Measurements from ENCODE around the gene BAIAP2. TPM values are rescaled to one million over a fixed set of nuclear protein-coding genes. Genes with fewer than 3 reads are reported as not detected.

The BAIAP2 gene
- total RNA-seq, 2 experiments from 2014 or later = 4.6 to 5.0 TPM

DNA sequence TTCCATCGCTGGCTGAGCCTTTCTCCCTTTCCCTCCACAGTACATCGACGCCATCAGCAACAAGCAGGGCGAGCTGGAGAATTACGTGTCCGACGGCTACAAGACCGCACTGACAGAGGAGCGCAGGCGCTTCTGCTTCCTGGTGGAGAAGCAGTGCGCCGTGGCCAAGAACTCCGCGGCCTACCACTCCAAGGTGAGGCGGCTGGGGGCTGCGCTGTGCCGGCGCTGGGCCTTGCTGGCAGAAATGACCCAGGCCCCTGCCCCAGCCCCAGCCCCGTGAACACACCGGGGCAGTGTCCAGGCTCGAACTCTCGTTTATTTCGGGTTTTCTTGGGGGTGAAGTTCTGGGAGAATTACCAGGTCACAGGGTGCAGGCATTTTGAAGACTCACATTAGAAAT is 64.9 kb downstream of the BAIAP2 start:
- DNase-seq (no peak), ATAC-seq (no peak)
- POLR2A ChIA-PET = no interaction called here
- Mint-ChIP-seq H3K9me3 (ENCODE audit: low read depth) (no peaks in the 10 kb centered on the region), H3K27ac (no peak overlapping the region), H3K27me3 (no peaks in the 10 kb centered on the region), H3K36me3 (ENCODE audit: low read depth) (no peaks in the 10 kb centered on the region), H3K4me3 (no peak overlapping the region), H3K4me1 (peaks cover 31% of the 10 kb centered on the region)
- CTCF ChIA-PET = interaction anchor here (1.3 kb wide), 1 partner anchor 76 kb away, joined by 3 read pairs; no protein-coding TSS in a partner anchor
- intact Hi-C loops (cut with DNase I, micrococcal nuclease) = loop anchor here in 1 of 2 experiments (2.0 to 10.0 kb wide), 2 partner anchors 673 to 835 kb away; partner anchors contain the start of gene RNF213

DNA sequence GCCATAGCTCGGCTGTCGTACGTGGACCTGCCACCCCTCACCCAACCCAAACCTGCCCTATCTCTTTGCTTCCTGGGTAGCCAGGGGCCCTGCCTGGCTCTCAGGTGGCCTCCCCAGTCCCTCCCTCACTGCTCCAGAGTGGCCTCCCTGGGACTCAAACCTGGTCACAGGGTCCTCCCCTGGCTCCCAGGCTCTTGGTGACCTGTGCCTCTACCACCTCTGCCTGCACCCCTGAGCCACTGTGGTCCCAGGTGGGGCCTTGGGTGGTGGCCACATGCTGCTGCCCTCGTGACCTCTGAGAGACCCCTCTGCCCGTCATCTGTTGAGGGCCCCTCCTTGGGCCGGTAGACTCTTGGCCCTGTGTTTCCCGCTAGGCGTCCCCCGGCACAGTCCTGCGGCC is 65.7 kb downstream of the BAIAP2 start:
- Mint-ChIP-seq H3K27ac (no peak overlapping the region), H3K4me3 (no peak overlapping the region), H3K9me3 (ENCODE audit: low read depth) (no peaks in the 10 kb centered on the region), H3K36me3 (ENCODE audit: low read depth) (no peaks in the 10 kb centered on the region), H3K4me1 (peaks cover 25% of the 10 kb centered on the region), H3K27me3 (no peaks in the 10 kb centered on the region)
- no peak for DNase-seq
- ATAC-seq = no peak
- CTCF ChIA-PET = no interaction called here
- POLR2A ChIA-PET = no interaction called here
- intact Hi-C loops (cut with DNase I, micrococcal nuclease) = loop anchor here (1.0 to 2.0 kb wide), 4 partner anchors 77 to 674 kb away; no protein-coding TSS in a partner anchor

GRCh38 chr17:81101614-81102306 is 66.8 kb downstream of the BAIAP2 start:
- Mint-ChIP-seq H3K4me1 (peaks cover 14% of the 10 kb centered on the region), H3K4me3 (no peak overlapping the region), H3K36me3 (ENCODE audit: low read depth) (no peaks in the 10 kb centered on the region), H3K27me3 (no peaks in the 10 kb centered on the region), H3K27ac (no peak overlapping the region), H3K9me3 (ENCODE audit: low read depth) (no peaks in the 10 kb centered on the region)
- DNase-seq = peak; percentile 94
- intact Hi-C loops (cut with DNase I, micrococcal nuclease) = loop anchor here (1.0 to 2.0 kb wide), 4 partner anchors 78 to 675 kb away; no protein-coding TSS in a partner anchor
- ChIA-PET CTCF (interaction anchor here (0.6 to 1.6 kb wide), 9 partner anchors 13 to 691 kb away, joined by 3 to 17 read pairs (median 4); no protein-coding TSS in a partner anchor), POLR2A (no interaction called here)
- peak; percentile 97 for ATAC-seq

DNA sequence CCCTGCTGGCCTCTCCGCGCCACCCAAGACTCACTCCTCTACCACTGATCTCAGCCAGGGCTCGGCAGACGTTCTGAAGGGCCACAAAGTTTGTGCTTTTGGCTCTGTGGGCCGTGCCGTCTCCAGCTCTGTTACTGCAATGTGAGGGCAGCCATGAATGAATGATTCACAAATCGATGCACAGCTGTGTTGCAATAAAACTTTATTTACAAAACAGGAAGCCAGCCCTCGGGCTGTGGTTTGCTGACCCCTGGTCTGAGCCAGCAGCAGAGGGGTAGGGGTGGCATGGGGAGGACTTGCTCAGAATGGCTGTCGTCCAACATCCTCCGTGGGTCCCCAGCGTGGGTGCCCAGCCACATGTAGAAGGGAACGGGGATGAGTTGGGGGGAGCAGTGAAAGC is 67.4 kb downstream of the BAIAP2 start:
- intact Hi-C loops (cut with DNase I, micrococcal nuclease) = no loop called here
- ATAC-seq (no peak), DNase-seq (no peak)
- ChIA-PET POLR2A (no interaction called here), CTCF (interaction anchor here (0.6 to 1.6 kb wide), 11 partner anchors 11 to 692 kb away, joined by 3 to 17 read pairs (median 4); no protein-coding TSS in a partner anchor)
- peaks cover 10% of the 10 kb centered on the region for H3K4me1 Mint-ChIP-seq
- no peaks in the 10 kb centered on the region for H3K27me3 Mint-ChIP-seq
- no peak overlapping the region for H3K27ac Mint-ChIP-seq
- H3K36me3 Mint-ChIP-seq (ENCODE audit: low read depth) = no peaks in the 10 kb centered on the region
- H3K4me3 Mint-ChIP-seq = no peak overlapping the region
- H3K9me3 Mint-ChIP-seq (ENCODE audit: low read depth) = no peaks in the 10 kb centered on the region

DNA sequence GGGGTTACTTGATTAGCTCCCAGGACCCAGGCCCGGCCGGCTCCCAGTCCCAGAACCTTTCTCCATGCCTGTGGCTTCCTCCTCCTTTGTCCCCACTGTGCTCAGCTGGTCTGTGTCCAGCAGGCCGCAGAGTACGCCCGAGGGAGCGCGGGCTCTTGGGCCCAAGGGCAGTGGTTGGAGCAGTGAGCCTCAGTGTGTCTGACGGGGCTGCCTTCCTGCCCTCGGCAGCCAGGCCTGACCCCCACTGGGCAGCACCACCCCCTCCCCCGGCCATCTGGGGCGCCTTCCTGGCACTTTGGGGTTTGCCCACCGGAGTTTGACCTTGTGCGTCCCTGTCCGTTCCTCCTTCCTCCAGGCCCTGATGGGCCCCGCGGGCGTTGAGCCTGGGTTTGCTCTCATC is 67.9 kb downstream of the BAIAP2 start:
- peaks cover 5% of the 10 kb centered on the region for H3K4me1 Mint-ChIP-seq
- DNase-seq (no peak), ATAC-seq (no peak)
- CTCF ChIA-PET = interaction anchor here (0.7 to 1.6 kb wide), 7 partner anchors 10 to 675 kb away, joined by 3 to 17 read pairs (median 4); no protein-coding TSS in a partner anchor
- no peak overlapping the region for H3K4me3 Mint-ChIP-seq
- POLR2A ChIA-PET = no interaction called here
- no peaks in the 10 kb centered on the region for H3K36me3 Mint-ChIP-seq (ENCODE audit: low read depth)
- intact Hi-C loops (cut with DNase I, micrococcal nuclease) = no loop called here
- no peaks in the 10 kb centered on the region for H3K27me3 Mint-ChIP-seq
- H3K9me3 Mint-ChIP-seq (ENCODE audit: low read depth) = no peaks in the 10 kb centered on the region
- H3K27ac Mint-ChIP-seq = no peak overlapping the region

- no peaks in the 10 kb centered on the region for H3K27me3 Mint-ChIP-seq
- CTCF ChIA-PET = interaction anchor here (0.5 to 1.7 kb wide), 4 partner anchors 10 to 676 kb away, joined by 3 to 6 read pairs (median 4); no protein-coding TSS in a partner anchor
These were observed 68.4 kb downstream of the BAIAP2 start for GRCh38 chr17:81103379-81103778.

DNA sequence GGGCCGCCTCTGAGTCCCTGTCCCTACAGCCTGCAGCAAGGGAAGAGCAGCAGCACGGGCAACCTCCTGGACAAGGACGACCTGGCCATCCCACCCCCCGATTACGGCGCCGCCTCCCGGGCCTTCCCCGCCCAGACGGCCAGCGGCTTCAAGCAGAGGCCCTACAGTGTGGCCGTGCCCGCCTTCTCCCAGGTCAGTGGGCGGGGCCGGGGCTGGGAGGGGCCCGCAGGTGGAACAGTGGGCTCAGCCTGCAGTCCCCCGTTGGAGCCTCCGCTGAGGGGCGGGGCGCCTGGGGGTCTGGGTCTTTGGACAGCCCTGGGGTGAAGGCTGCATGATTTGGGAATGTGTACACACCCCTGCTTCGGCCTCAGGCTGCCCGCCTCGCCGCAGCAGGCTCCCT is 71.8 kb downstream of the BAIAP2 start:
- ATAC-seq (no peak), DNase-seq (no peak)
- Mint-ChIP-seq H3K4me1 (peaks cover 3% of the 10 kb centered on the region), H3K4me3 (no peak overlapping the region), H3K27me3 (no peaks in the 10 kb centered on the region), H3K9me3 (ENCODE audit: low read depth) (no peaks in the 10 kb centered on the region), H3K27ac (no peak overlapping the region), H3K36me3 (ENCODE audit: low read depth) (no peaks in the 10 kb centered on the region)
- POLR2A ChIA-PET = no interaction called here
- intact Hi-C loops (cut with DNase I, micrococcal nuclease) = no loop called here
- CTCF ChIA-PET = no interaction called here

More at GRCh38 chr17:81103379-81103778, 68.4 kb downstream of the BAIAP2 start:
- Mint-ChIP-seq H3K4me1 (peaks cover 2% of the 10 kb centered on the region), H3K9me3 (ENCODE audit: low read depth) (no peaks in the 10 kb centered on the region), H3K36me3 (ENCODE audit: low read depth) (no peaks in the 10 kb centered on the region), H3K27ac (no peak overlapping the region), H3K4me3 (no peak overlapping the region)
- ATAC-seq = no peak
- intact Hi-C loops (cut with DNase I, micrococcal nuclease) = no loop called here
- POLR2A ChIA-PET = interaction anchor here (0.6 kb wide), 1 partner anchor 740 kb away, joined by 4 read pairs; no protein-coding TSS in a partner anchor
- DNase-seq = no peak

GRCh38 chr17:81108220-81108619 is 73.3 kb downstream of the BAIAP2 start:
- H3K4me3 Mint-ChIP-seq = no peak overlapping the region
- DNase-seq (no peak), ATAC-seq (no peak)
- intact Hi-C loops (cut with DNase I, micrococcal nuclease) = no loop called here
- H3K4me1 Mint-ChIP-seq = peaks cover 3% of the 10 kb centered on the region
- no peaks in the 10 kb centered on the region for H3K9me3 Mint-ChIP-seq (ENCODE audit: low read depth)
- H3K36me3 Mint-ChIP-seq (ENCODE audit: low read depth) = no peaks in the 10 kb centered on the region
- CTCF ChIA-PET = no interaction called here
- no peak overlapping the region for H3K27ac Mint-ChIP-seq
- POLR2A ChIA-PET = no interaction called here
- H3K27me3 Mint-ChIP-seq = no peaks in the 10 kb centered on the region

GRCh38 chr17:81109957-81110356 is 75.0 kb downstream of the BAIAP2 start:
- Mint-ChIP-seq H3K4me3 (no peak overlapping the region), H3K4me1 (peaks cover 3% of the 10 kb centered on the region), H3K36me3 (ENCODE audit: low read depth) (no peaks in the 10 kb centered on the region), H3K9me3 (ENCODE audit: low read depth) (no peaks in the 10 kb centered on the region), H3K27ac (no peak overlapping the region), H3K27me3 (no peaks in the 10 kb centered on the region)
- no peak for ATAC-seq
- CTCF ChIA-PET = interaction anchor here (0.9 kb wide), 1 partner anchor 186 kb away, joined by 3 read pairs; no protein-coding TSS in a partner anchor
- no peak for DNase-seq
- POLR2A ChIA-PET = no interaction called here
- intact Hi-C loops (cut with DNase I, micrococcal nuclease) = no loop called here

DNA sequence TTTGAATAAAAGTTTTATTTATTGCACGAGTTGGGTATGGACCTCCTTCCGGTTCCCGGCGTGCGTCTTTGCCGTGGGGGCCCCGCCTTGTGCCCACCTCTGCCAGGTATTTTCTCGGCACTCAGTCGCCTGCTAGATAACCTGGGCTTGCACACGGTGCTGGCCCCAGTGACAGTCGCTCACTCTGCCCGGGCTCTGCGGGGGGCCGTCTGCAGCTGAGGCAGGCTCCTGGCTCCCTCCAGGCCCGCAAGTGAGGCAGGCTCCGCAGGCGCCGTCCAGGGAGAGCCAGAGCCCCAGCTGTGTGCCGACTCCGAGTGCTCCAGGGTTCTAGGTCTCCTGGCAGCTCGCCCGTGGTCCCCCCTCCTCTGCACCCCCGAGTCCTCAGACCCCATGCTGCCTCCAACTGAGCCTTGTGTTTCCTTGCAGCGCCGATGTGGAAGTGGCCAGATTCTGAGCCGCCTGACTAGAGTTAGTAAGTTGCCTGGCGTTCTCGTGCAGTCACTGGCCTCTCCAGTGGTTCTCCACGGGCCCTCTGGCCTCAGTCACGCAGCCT is 75.6 kb downstream of the BAIAP2 start:
- POLR2A ChIA-PET = no interaction called here
- intact Hi-C loops (cut with DNase I, micrococcal nuclease) = no loop called here
- no peak for DNase-seq
- peaks cover 3% of the 10 kb centered on the region for H3K4me1 Mint-ChIP-seq
- no peak for ATAC-seq
- CTCF ChIA-PET = no interaction called here
- no peaks in the 10 kb centered on the region for H3K9me3 Mint-ChIP-seq (ENCODE audit: low read depth)
- no peak overlapping the region for H3K4me3 Mint-ChIP-seq
- H3K27me3 Mint-ChIP-seq = no peaks in the 10 kb centered on the region
- H3K36me3 Mint-ChIP-seq (ENCODE audit: low read depth) = no peaks in the 10 kb centered on the region
- H3K27ac Mint-ChIP-seq = no peak overlapping the region

DNA sequence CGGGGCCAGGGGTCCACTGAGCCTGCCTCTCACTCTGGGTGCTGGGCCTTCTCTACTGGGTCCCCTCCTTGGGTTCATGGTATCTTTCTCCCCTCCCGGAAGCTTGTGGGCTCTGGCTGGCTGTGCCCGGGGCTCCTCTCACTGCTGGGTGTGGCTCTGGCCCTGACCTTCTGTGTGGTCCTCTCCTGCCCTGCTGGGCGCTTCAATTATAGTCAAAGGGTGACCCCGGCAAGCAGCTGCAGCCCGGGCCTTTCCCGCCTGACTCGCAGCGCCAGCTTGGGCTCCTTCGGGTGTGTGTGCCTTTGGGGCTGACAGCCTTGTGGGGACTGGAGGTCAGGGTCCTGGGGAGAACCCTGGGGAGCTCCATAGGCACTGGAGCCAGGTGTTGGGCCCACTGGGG is 76.1 kb downstream of the BAIAP2 start:
- no peak overlapping the region for H3K27ac Mint-ChIP-seq
- no peaks in the 10 kb centered on the region for H3K27me3 Mint-ChIP-seq
- ChIA-PET POLR2A (no interaction called here), CTCF (interaction anchor here (0.6 kb wide), 1 partner anchor 747 kb away, joined by 3 read pairs; no protein-coding TSS in a partner anchor)
- H3K9me3 Mint-ChIP-seq (ENCODE audit: low read depth) = no peaks in the 10 kb centered on the region
- H3K4me3 Mint-ChIP-seq = no peak overlapping the region
- no peaks in the 10 kb centered on the region for H3K36me3 Mint-ChIP-seq (ENCODE audit: low read depth)
- peaks cover 3% of the 10 kb centered on the region for H3K4me1 Mint-ChIP-seq
- ATAC-seq (no peak), DNase-seq (no peak)
- intact Hi-C loops (cut with DNase I, micrococcal nuclease) = no loop called here

DNA sequence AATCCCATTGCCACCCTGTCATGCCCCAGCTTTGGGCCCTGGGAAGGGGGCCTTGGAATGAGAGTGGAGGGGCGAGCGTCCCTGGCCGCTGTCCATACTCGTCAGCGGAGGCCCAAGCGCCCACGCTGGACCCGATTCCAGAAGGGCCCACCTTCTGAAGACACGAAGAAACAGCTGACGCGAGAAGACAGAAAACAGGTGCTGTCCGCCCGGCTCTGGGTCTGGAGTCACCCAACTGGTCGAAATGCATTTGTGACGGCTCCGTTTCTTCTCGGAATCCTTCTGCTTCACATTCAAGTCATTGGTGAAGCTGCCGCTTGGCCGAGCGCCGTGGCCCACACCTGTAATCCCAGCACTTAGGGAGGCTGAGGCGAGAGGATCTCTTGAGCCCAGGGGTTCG is 77.5 kb downstream of the BAIAP2 start:
- Mint-ChIP-seq H3K9me3 (ENCODE audit: low read depth) (no peaks in the 10 kb centered on the region), H3K4me3 (no peak overlapping the region), H3K4me1 (peaks cover 3% of the 10 kb centered on the region), H3K36me3 (ENCODE audit: low read depth) (no peaks in the 10 kb centered on the region), H3K27me3 (no peaks in the 10 kb centered on the region), H3K27ac (no peak overlapping the region)
- CTCF ChIA-PET = interaction anchor here (1.2 kb wide), 1 partner anchor 10 kb away, joined by 3 read pairs; no protein-coding TSS in a partner anchor
- DNase-seq = no peak
- POLR2A ChIA-PET = no interaction called here
- ATAC-seq = no peak
- intact Hi-C loops (cut with DNase I, micrococcal nuclease) = no loop called here
